22Rv1 (cell line): ENCODE results near the gene CYP4F11.

ENCODE experiments used
- CTCF ChIP-seq: fragments of 450-650 bp; IDR thresholded peaks from 2 replicates; pipeline ENCODE4 v1.5.1; 2017; ENCODE audit warnings: mild to moderate bottlenecking
- ZFX ChIP-seq: fragments of 450-650 bp; IDR thresholded peaks from 2 replicates; pipeline ENCODE4 v1.6.1; 2017; ENCODE audit warnings: antibody characterized with exemption, borderline replicate concordance

- TF ChIP-seq CTCF (no peak), ZFX (no peak)
Observed at GRCh38 chr19:15937771-15938170, 3.4 kb upstream of the CYP4F11 start.
